Esophagus muscularis mucosa (tissue), 4 donors: ENCODE measurements around the gene ARMH2. TPM values are rescaled to one million over a fixed set of nuclear protein-coding genes. Genes with fewer than 3 reads are reported as not detected.

Experiments
- DNase-seq: peaks from one replicate; pipeline ENCODE4 v3.0.0-alpha.2; 2017; ENCODE audit errors: extremely low spot score
- H3K27ac ChIP-seq, 4 donors: fragments of 200-600 bp; sonication (generic); replicated peaks in 1 of 4; 1 replicate in 3 of 4; 2 replicates in 1 of 4; pipeline ENCODE4 v1.5.1; 2016 to 2019; ENCODE audit warnings: mild to moderate bottlenecking in 1 of 4
- H3K27me3 ChIP-seq, 4 donors: fragments of 200-600 bp; sonication (generic); one replicate each; pipeline versions ENCODE4 v1.5.1 to v1.6.0; 2016 to 2019
- H3K36me3 ChIP-seq, 4 donors: fragments of 200-600 bp; sonication (generic); one replicate each; pipeline ENCODE4 v1.5.1; 2016 to 2019
- H3K4me1 ChIP-seq, 4 donors: fragments of 200-600 bp; sonication (generic); one replicate each; pipeline ENCODE4 v1.5.1; 2016 to 2019
- H3K4me3 ChIP-seq, 4 donors: fragments of 200-600 bp; sonication (generic); 1 replicate in 2 of 4; 2 replicates in 2 of 4; pipeline ENCODE4 v1.5.1; 2016 to 2019; ENCODE audit warnings: mild to moderate bottlenecking in 4 of 4, moderate library complexity in 1 of 4
- H3K9me3 ChIP-seq, 4 donors: fragments of 200-600 bp; sonication (generic); 1 replicate in 3 of 4; 2 replicates in 1 of 4; pipeline ENCODE4 v1.5.1; 2016 to 2019
- CTCF ChIP-seq, 3 experiments: fragments of 200-600 bp in 2 of 3; fragments of 450-650 bp in 1 of 3; sonication (generic) in 2 of 3; IDR thresholded peaks; one replicate each; pipeline ENCODE4 v1.5.1; 2017 to 2019; ENCODE audit warnings: antibody characterized with exemption in 3 of 3, mild to moderate bottlenecking in 2 of 3, moderate library complexity in 1 of 3
- EP300 ChIP-seq: sonication (generic); formaldehyde crosslinking; IDR thresholded peaks from one replicate; pipeline ENCODE4 v1.6.1; 2017; ENCODE audit warnings: antibody characterized with exemption
- POLR2A ChIP-seq: fragments of 450-650 bp; IDR thresholded peaks from one replicate; pipeline ENCODE4 v1.6.1; 2017; ENCODE audit warnings: antibody characterized with exemption, moderate library complexity, mild to moderate bottlenecking, low read depth
- POLR2AphosphoS5 ChIP-seq, 2 donors: sonication (generic); formaldehyde crosslinking; IDR thresholded peaks; one replicate each; pipeline ENCODE4 v1.6.1; 2017; ENCODE audit warnings: antibody characterized with exemption in 2 of 2
- WGBS: methylation state at CpG from one replicate; pipeline ENCODE4 v1.1.5; 2018; 5-methylcytosine and 5-hydroxymethylcytosine counted together
- intact Hi-C: fragments of 100-400 bp; cut with DNase I; formaldehyde crosslinking; loops from one replicate; pipeline ENCODE4 v1.15.1; 2023
- total RNA-seq, 4 donors: library from RNA; depleted of rRNA; stranded (reverse); fragments of >200 nt; gene quantifications; one replicate each; pipeline versions ENCODE4 v1.1.0 to v1.2.1, GENCODE V29; 2016

Gene ARMH2
- total RNA-seq, 4 donors from 2014 or later: not detected

GRCh38 chr6:24807584-24807983 is 8.9 kb upstream of the ARMH2 start:
- intact Hi-C loops: no loop called here
- Histone ChIP-seq H3K9me3 (no peaks in the 10 kb centered on the region), H3K27me3 (no peaks in the 10 kb centered on the region), H3K4me3 (no peak overlapping the region), H3K4me1 (no peaks in the 10 kb centered on the region), H3K27ac (no peak overlapping the region), H3K36me3 (peaks cover 0 to 22% (median 1%) of the 10 kb centered on the region in 4 donors)
- TF ChIP-seq EP300 (no peak), POLR2A (no peak), POLR2AphosphoS5 (IDR thresholded peaks at IDR 0.05) (no peak), CTCF (IDR thresholded peaks at IDR 0.05) (no peak)
- 97% methylated on average over 3 of the region's 3 CpGs for WGBS
- DNase-seq: no peak

DNA sequence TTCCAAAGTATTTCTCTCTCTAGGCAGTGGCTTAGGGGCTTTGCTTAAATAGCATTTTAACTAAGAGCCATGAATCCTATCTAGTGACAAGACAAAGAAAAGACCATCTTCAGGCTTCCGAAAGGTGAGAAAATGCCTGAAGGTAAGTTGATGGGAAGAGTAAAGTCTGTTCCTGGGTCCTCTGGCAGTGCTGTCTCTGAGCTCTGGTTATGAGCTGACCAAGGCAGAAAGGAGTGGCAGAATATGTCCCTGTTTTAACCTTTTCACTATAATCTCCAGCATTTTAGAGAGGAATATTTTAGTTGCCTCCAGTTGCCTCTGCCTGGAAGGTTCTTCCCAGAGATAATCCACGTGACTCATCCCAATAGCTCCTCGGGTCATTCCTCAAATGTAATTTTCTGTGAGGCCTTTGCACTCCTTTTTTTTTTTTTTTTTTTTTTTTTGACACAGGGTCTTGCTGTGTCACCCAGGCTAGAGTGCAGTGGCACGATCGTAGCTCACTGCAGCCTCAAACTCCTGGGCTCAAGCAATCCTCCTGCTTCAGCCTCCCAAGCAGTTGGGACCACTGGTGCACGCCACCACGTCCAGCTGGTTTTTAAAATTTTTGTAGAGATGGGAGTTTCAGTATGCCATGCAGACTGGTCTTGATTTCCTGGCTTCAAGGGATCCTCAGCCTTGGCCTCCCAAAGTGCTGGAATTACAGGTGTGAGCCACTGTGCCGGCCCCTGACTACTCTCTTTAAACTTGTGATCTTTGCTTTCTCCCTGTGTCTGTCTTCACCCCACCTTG is 3.7 kb upstream of the ARMH2 start:
- no peak for DNase-seq
- 92% methylated on average over 8 of the region's 8 CpGs for WGBS
- Histone ChIP-seq H3K4me3 (no peak overlapping the region), H3K27ac (no peak overlapping the region), H3K9me3 (no peaks in the 10 kb centered on the region), H3K27me3 (no peaks in the 10 kb centered on the region), H3K4me1 (peaks cover 0 to 9% (median 0%) of the 10 kb centered on the region in 4 donors), H3K36me3 (peaks cover 0 to 6% (median under 1%) of the 10 kb centered on the region in 4 donors)
- no peak for TF ChIP-seq POLR2A
- no peak for TF ChIP-seq POLR2AphosphoS5 (IDR thresholded peaks at IDR 0.05)
- TF ChIP-seq EP300: no peak
- TF ChIP-seq CTCF (IDR thresholded peaks at IDR 0.05): no peak
- intact Hi-C loops: no loop called here

DNA sequence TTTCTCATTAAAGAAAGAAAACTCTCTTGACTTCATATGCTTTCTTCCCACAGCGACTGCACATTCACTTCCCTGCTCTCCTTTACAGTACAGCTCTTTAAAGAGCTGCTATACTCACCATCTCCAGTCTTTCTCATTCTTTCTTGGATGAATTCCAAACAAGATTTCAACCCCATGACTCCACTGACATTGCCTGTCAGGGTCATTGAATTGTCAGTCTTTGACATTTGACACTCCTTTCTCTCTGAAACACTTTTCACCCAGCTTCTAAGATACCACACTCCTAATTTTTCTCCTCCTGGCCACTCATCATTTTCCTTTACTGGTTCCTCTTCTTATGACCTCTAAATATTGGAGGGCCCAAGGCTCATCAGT is 811 bp upstream of the ARMH2 start:
- intact Hi-C loops: no loop called here

GRCh38 chr6:24797596-24798216 is 1.0 kb downstream of the ARMH2 start:
- H3K27me3 ChIP-seq: no peaks in the 10 kb centered on the region
- WGBS: 80% methylated on average over 6 of the region's 6 CpGs

More for the DNA sequence above, 811 bp upstream of the ARMH2 start:
- Histone ChIP-seq H3K4me3 (no peak overlapping the region), H3K36me3 (no peaks in the 10 kb centered on the region), H3K27me3 (no peaks in the 10 kb centered on the region), H3K27ac (no peak overlapping the region), H3K9me3 (no peaks in the 10 kb centered on the region), H3K4me1 (peaks cover 0 to 9% (median 0%) of the 10 kb centered on the region in 4 donors)
- WGBS: 92% methylated on average over 1 of the region's 1 CpG
- TF ChIP-seq EP300: no peak
- TF ChIP-seq POLR2AphosphoS5 (IDR thresholded peaks at IDR 0.05): no peak
- TF ChIP-seq CTCF (IDR thresholded peaks at IDR 0.05): no peak
- no peak for TF ChIP-seq POLR2A
- no peak for DNase-seq

More at GRCh38 chr6:24797596-24798216, 1.0 kb downstream of the ARMH2 start:
- Histone ChIP-seq H3K4me3 (no peak overlapping the region), H3K27ac (no peak overlapping the region), H3K36me3 (no peaks in the 10 kb centered on the region), H3K4me1 (peaks cover 0 to 9% (median 0%) of the 10 kb centered on the region in 4 donors), H3K9me3 (no peaks in the 10 kb centered on the region)
- intact Hi-C loops: no loop called here
- no peak for DNase-seq
- TF ChIP-seq POLR2AphosphoS5 (IDR thresholded peaks at IDR 0.05) (no peak), CTCF (IDR thresholded peaks at IDR 0.05) (no peak), EP300 (no peak), POLR2A (no peak)
